HepG2 (cell line): ENCODE results near the gene SAYSD1. TPM values are rescaled to one million over a fixed set of nuclear protein-coding genes. Genes with fewer than 3 reads are reported as not detected.

Source experiments
- ATF4 ChIP-seq, 2 experiments: fragments of 450-650 bp in 1 of 2; sonication (generic) in 1 of 2; formaldehyde crosslinking; IDR thresholded peaks; 2 replicates each; pipeline versions ENCODE4 v1.5.0 to v1.8.0; 2020 to 2022; ENCODE audit warnings: mild to moderate bottlenecking in 1 of 2, missing genetic modification reagents in 1 of 2
- CTCF ChIP-seq: sonication (generic); formaldehyde crosslinking; IDR thresholded peaks from 2 replicates; pipeline ENCODE4 v1.5.0; 2020; ENCODE audit warnings: mild to moderate bottlenecking, missing genetic modification reagents, moderate library complexity
- GMEB2 ChIP-seq: IDR thresholded peaks from 2 replicates; pipeline ENCODE4 v1.6.1; 2016; ENCODE audit warnings: missing biosample characterization, missing genetic modification reagents, low read depth
- MYNN ChIP-seq: sonication (generic); formaldehyde crosslinking; IDR thresholded peaks from 2 replicates; pipeline ENCODE4 v1.4.0; 2020; ENCODE audit warnings: mild to moderate bottlenecking, low read depth, missing genetic modification reagents
- REST ChIP-seq, 2 experiments: IDR thresholded peaks; 2 replicates each; pipeline ENCODE4 v1.6.1; 2011 to 2012; ENCODE audit warnings: low read length in 2 of 2, borderline replicate concordance in 1 of 2, low read depth in 1 of 2, mild to moderate bottlenecking in 1 of 2, moderate library complexity in 1 of 2
- SMYD3 ChIP-seq: sonication (generic); formaldehyde crosslinking; IDR thresholded peaks from 2 replicates; pipeline ENCODE4 v1.8.1; 2023; ENCODE audit warnings: mild to moderate bottlenecking, missing genetic modification reagents
- SP140L ChIP-seq: sonication (generic); formaldehyde crosslinking; IDR thresholded peaks from 2 replicates; pipeline ENCODE4 v1.4.0; 2020; ENCODE audit warnings: missing genetic modification reagents, borderline replicate concordance
- ZBTB7A ChIP-seq: sonication (generic); formaldehyde crosslinking; IDR thresholded peaks from 2 replicates; pipeline ENCODE4 v1.8.0; 2022; ENCODE audit warnings: mild to moderate bottlenecking, missing genetic modification reagents
- ZC3H13 ChIP-seq: sonication (generic); formaldehyde crosslinking; IDR thresholded peaks from 2 replicates; pipeline ENCODE4 v1.8.1; 2023; ENCODE audit warnings: mild to moderate bottlenecking, missing genetic modification reagents, moderate library complexity
- ZNF263 ChIP-seq: sonication (generic); formaldehyde crosslinking; IDR thresholded peaks from 2 replicates; pipeline ENCODE4 v1.4.0; 2020; ENCODE audit warnings: missing genetic modification reagents
- ZNF350 ChIP-seq: sonication (generic); formaldehyde crosslinking; IDR thresholded peaks from 2 replicates; pipeline ENCODE4 v1.4.0; 2020; ENCODE audit warnings: mild to moderate bottlenecking, low read depth, missing genetic modification reagents, borderline replicate concordance
- ZNF414 ChIP-seq: sonication (generic); formaldehyde crosslinking; IDR thresholded peaks from 2 replicates; pipeline ENCODE4 v1.5.0; 2020; ENCODE audit warnings: missing genetic modification reagents
- ZNF543 ChIP-seq: sonication (generic); formaldehyde crosslinking; IDR thresholded peaks from 2 replicates; pipeline ENCODE4 v1.4.0; 2020; ENCODE audit warnings: mild to moderate bottlenecking, missing genetic modification reagents
- ZNF768 ChIP-seq: sonication (generic); formaldehyde crosslinking; IDR thresholded peaks from 2 replicates; pipeline ENCODE4 v1.4.0; 2020; ENCODE audit warnings: missing genetic modification reagents
- polyA plus RNA-seq, 8 experiments: library from polyadenylated mRNA; depleted of rRNA in 3 of 8; stranded (reverse) in 7 of 8; unstranded in 1 of 8; fragments of >200 nt; fragmentation: Illumina TruSeq in 4 of 8; extraction: Trizol in 4 of 8; gene quantifications; 2 replicates each; pipeline versions ENCODE4 v1.2.1 to v1.2.3, GENCODE V29; 2011 to 2016; ENCODE audit warnings: low read depth in 4 of 8, missing spikeins in 1 of 8, mixed read lengths in 1 of 8; ENCODE audit not compliant: insufficient read depth in 1 of 8
- total RNA-seq, 5 experiments: library from RNA; depleted of rRNA; stranded (reverse); fragments of >200 nt; fragmentation: Illumina TruSeq; extraction: Trizol; gene quantifications; 2 replicates each; pipeline ENCODE4 v1.2.3, GENCODE V29; 2016; ENCODE audit warnings: low read depth in 1 of 5

The SAYSD1 gene
- total and polyA plus RNA-seq, 2 of the 13 experiments (the other 11 are each of a cell fraction or from before 2014, with no cell fraction given): 10.1 to 16.0 TPM

GRCh38 chr6:39100358-39100757 is 14.6 kb downstream of the SAYSD1 start (continued):
- no peak for TF ChIP-seq SMYD3 (CRISPR knock-in tag)
- TF ChIP-seq ZBTB7A (CRISPR knock-in tag): no peak
- TF ChIP-seq ZNF414: no peak
- TF ChIP-seq ZNF543: no peak
- no peak for TF ChIP-seq REST (IDR thresholded peaks at IDR 0.05; ENCODE audit: borderline replicate concordance in 1 of 2, low read depth in 1 of 2, low read length in 2 of 2)
- TF ChIP-seq ZNF768 (CRISPR knock-in tag): no peak
- TF ChIP-seq SP140L (CRISPR knock-in tag): no peak
- no peak for TF ChIP-seq CTCF (CRISPR knock-in tag)
- no peak for TF ChIP-seq ZC3H13
- TF ChIP-seq MYNN (CRISPR knock-in tag): no peak
- no peak for TF ChIP-seq ZNF350 (CRISPR knock-in tag)
- no peak for TF ChIP-seq ZNF263 (CRISPR knock-in tag)
- TF ChIP-seq GMEB2 (CRISPR knock-in tag): no peak
- no peak for TF ChIP-seq ATF4 (CRISPR knock-in tag; IDR thresholded peaks at IDR 0.05)
- TF ChIP-seq, all 625 proteins: peak for 0
